GM19025 (cell line): Measurements from ENCODE around the gene EVX1.

Experiments used
- ATAC-seq: cut with Tn5 transposase; IDR thresholded peaks from one replicate; pipeline ENCODE4 v1.9.1; 2021; ENCODE audit warnings: mild to moderate bottlenecking, low read depth, moderate library complexity; ENCODE audit not compliant: unreplicated experiment

Gene EVX1

DNA sequence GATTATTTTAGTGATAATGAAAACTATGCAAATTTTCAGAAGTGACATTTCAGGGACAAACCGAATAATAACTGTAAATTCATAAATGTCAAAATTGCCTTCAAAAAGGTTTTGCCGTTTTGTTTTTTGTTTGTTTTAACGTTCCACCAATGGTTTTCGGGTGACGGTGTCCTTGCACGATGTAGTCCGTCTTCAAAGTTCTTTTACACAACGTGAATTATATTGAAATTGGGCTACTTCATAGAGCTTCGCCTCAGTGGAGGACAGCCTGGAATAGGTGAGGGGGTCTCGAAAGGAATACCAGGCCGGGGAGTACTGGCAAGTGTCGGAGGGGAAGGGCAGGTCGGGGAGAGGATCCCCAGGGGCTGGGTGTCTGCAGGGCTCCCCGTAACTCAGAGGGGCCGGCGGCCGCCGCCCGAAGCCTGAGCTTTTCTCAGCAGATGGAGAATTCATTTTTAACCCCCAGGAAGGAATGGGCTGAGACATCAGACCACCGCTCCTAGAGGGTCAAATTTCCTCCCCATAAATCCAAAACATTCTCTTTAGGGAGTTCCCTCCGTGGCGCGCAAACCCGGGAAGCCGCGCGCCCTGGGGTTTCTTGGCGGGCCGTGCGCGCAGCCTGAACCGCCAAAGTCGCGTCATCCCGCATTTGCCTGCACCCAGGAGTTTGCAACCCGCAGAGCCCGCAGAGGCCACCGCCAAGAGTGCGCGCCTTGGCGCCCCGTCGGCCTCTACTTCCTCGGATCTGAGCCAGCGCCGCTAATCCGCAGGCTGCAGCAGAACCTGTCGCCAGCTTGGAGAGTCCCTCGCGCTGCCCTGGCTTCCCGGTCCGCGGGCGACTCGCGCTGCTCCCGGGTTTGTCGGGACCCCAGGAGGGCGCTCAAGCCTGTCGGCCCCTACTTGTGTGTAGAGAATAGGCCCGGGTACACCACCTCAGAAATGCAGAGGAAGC, 17.3 kb upstream of the EVX1 start:
- no peak for ATAC-seq

- ATAC-seq = no peak
Measured at GRCh38 chr7:27229448-27229847, 13.2 kb upstream of the EVX1 start.

DNA sequence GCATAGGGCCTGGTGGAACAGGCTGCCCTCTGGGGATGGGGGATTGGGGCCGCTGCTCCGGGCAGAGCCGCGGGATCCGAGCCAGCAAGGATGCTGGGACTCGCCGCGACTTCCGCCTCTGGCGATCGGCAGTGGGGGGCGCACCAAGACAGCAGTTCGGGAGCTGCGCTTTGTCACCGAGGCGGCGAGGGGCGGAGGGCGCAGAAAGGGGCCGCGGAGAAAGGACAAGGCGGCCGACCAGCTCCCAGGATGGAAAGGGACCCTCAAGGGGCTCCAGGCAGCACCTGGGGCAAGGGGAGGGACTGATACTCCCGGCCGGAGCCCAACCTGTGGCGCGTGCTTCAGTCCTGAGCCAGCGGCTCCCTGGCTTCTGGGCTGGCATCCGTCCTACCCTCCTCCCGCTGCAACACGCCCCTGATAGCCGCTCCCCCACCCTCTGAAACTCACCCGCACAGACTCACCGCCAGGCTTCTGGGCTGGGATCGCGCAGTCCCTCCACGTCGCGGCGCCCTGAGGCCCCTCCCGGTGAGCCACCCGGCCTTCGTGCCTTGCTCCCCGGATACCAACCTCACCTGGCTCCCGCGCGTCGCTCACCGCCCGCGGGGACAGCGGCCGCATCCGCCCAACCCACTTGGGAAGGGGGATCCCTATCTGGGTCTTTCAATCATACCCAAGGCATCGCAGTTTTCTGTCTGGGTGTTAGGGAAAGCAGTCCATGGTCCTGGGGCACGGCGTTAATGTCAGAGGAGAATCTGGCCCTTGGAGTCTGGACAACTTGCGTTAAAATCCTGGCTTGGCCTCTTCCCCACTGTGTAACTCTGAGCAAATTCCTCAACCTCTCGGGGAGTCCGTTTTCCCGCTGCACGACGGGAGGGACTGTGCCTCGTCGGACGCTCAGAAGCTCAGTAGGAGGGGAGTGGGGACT, 7.0 kb upstream of the EVX1 start:
- ATAC-seq = no peak

- ATAC-seq = no peak
Measured at GRCh38 chr7:27237735-27238334, 4.8 kb upstream of the EVX1 start.

GRCh38 chr7:27238979-27239386, 3.6 kb upstream of the EVX1 start:
- ATAC-seq = no peak

DNA sequence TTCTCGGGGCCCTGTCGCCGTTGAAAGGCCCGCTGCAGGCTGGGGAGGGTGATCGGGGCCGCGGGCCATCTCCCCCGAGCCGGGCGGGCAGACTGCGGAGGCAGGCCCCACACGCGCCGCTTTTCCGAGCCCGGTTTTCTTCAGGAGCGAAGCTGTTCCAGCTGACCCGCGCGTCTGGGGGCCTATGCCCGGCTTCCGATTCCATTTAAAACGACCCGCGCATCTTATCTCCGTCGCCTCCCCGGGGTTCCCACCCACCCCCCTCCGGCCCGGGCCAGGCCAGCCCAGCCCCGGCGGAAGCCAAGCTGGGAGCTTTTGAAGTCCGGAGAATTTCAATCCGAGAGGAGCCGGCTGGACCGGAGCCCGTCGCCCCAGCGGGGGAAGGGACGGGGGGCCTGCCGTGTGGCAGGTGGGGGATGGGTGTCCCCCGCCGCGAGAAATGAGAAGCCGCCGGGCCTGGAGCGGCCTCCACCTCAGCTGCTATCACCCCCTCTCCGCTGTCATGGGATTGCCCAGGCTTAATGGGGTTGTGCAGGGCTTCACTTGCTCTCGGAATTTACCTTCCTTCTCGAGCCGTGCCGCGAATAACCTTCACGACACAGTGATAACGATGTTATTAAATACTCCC, 3.1 kb upstream of the EVX1 start:
- no peak for ATAC-seq

DNA sequence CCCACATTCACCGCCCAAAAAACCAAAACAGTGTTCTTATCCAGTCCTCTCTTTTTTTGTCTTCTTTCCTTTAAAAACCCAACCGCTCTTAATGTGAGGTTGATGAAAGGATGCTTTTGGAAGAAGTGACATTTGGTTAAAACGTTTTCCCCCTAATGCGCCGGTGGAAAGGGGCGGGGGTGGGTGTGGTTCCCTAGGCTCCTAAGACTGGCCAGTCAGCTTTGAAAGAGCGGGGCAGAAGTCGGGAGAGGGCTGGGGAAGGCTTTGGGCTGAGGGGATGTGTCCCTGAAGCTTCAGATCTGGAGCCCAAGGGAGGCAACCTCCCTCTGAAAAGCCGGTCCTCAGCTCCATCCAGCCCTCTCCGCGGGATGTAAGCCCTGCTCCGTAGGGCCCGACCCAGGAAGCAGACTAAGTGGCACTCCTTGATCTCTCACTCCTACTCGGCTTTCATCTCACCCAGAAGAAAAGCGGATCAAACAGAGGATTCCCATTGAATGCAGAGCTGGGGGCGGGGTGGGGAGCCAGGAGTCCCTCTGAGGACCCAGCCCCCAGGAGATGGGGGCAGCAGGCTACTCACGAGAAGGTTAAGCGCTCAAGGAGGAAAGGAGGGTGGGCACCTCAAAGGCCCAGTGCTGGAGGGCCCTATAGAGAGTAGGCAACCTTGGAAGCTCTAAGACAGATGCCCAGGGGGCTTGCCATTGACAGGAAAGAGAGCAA, 2.4 kb upstream of the EVX1 start:
- ATAC-seq = no peak

- no peak for ATAC-seq
Measured at GRCh38 chr7:27241189-27242056, 1.2 kb upstream of the EVX1 start.

- ATAC-seq = no peak
Measured at GRCh38 chr7:27242154-27242553, 448 bp upstream of the EVX1 start.

DNA sequence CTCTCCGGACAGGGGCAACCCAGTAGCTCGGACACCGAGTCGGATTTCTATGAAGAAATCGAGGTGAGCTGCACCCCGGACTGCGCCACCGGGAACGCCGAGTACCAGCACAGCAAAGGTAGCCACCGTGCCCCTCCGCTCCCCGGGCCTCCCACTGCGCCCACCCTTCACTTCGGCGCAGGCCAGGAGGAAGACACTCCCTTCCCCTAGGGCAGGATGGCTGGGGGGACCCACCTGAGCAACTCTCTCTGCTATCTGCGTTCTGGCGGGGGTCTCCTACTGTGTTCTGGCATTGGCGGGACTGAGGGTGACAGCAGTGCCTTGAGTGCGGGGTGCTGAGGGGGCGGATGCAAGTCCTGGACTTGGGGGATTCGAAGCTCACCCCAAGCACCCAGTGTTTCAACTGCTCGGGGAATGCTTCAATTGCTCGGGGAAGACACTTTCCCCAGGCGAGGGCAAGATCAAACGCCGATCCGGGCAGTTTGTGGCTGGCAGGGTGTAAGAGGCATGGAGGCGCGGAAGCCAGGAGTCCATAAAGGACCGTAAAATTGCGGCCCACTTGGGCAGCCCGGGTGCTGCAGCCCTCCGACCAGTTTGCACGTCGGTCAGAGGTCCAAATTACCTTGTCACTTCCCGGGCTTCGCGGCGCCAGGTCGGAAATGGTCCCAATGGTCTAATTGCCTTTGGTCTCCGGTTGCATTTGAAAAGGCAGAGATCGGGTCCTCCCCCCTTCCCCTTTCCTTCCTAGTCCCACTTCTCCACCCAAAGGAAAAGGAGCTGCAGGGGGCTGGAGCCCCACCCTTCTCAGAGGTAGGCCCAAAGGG, 950 bp downstream of the EVX1 start:
- no peak for ATAC-seq

GRCh38 chr7:27244488-27245123, 2.0 kb downstream of the EVX1 start:
- ATAC-seq = no peak

DNA sequence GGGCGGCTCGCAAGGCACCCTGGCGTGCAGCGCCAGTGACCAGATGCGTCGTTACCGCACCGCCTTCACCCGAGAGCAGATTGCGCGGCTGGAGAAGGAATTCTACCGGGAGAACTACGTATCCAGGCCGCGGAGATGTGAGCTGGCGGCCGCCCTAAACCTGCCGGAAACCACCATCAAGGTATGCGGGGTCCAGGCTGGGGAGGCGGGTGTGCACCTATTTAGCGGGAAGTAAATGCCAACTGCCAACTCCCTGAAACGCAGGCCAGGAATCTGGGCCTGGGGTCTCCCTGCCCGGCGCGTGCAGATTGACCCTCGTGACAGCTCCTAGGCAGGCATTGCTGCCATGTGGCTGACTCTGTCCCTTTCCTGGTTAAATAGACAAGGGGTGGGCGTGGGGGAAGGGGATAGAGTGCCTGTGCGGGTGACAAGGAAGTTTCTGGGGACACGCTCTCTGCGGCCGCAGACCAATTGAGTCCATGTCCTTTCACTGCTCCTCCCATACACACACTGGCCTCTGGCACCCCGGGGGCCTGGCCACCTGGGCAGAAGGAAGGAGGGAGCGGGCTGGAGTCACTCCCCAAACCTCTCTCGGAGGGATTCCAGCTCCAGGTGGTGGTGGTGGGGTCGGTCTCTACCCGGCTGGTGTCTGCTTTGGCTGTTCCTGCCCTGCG, 2.7 kb downstream of the EVX1 start:
- ATAC-seq = no peak

DNA sequence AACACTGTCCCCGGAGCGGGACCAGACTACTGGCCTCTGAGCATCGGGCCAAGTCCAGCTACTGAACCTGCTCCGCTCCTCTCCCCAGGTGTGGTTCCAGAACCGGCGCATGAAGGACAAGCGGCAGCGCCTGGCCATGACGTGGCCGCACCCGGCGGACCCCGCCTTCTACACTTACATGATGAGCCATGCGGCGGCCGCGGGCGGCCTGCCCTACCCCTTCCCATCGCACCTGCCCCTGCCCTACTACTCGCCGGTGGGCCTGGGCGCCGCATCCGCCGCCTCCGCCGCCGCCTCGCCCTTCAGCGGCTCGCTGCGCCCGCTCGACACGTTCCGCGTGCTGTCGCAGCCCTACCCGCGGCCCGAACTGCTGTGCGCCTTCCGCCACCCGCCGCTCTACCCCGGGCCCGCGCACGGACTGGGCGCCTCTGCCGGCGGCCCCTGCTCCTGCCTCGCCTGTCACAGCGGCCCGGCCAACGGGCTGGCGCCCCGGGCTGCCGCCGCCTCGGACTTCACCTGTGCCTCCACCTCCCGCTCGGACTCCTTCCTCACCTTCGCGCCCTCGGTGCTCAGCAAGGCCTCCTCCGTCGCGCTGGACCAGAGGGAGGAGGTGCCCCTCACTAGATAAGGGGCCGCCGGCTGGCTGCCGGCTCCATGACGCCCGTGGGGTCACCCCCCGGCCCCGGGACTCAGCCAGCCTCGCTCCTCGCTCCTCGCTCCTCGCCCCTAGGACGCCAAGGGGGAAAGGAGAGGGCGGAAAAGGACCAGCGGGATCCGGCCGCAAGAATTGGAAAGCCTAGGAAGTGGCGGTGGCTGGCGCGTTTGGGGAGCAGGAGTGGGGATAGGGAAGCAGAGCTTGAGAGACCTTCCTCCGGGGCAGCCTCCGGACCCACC, 3.4 kb downstream of the EVX1 start:
- no peak for ATAC-seq

GRCh38 chr7:27247000-27247399, 4.4 kb downstream of the EVX1 start:
- ATAC-seq = no peak

- no peak for ATAC-seq
Measured at GRCh38 chr7:27247452-27248426, 5.1 kb downstream of the EVX1 start.
